DOHH2 (cell line): Measurements from ENCODE around the gene EDARADD.

Source experiments
- H3F3A ChIP-seq: fragments of 200-600 bp; sonication (generic), shearing (Covaris generic); 2 replicates; pipeline ENCODE4 v1.6.0; 2016; ENCODE audit warnings: antibody characterized with exemption, mild to moderate bottlenecking; ENCODE audit not compliant: control insufficient read depth, insufficient read depth
- H3K27ac ChIP-seq: fragments of 200-600 bp; sonication (generic); 2 replicates; pipeline ENCODE4 v1.5.1; 2014; ENCODE audit warnings: low read depth, mild to moderate bottlenecking, low read length, moderate library complexity
- H3K27me3 ChIP-seq: fragments of 200-600 bp; sonication (generic); 2 replicates; pipeline ENCODE4 v1.6.1; 2014; ENCODE audit warnings: mild to moderate bottlenecking, low read length, mixed read lengths; ENCODE audit not compliant: control insufficient read depth
- H3K36me3 ChIP-seq: fragments of 200-600 bp; sonication (generic); 2 replicates; pipeline ENCODE4 v1.6.1; 2014; ENCODE audit warnings: mild to moderate bottlenecking, low read length, moderate library complexity, mixed read lengths; ENCODE audit not compliant: control insufficient read depth
- H3K4me1 ChIP-seq: fragments of 200-600 bp; sonication (generic); 2 replicates; pipeline ENCODE4 v1.6.1; 2014; ENCODE audit warnings: mild to moderate bottlenecking, low read length, mixed read lengths; ENCODE audit not compliant: control insufficient read depth
- H3K4me2 ChIP-seq: fragments of 200-600 bp; sonication (generic); 2 replicates; pipeline ENCODE4 v1.6.0; 2014; ENCODE audit warnings: mild to moderate bottlenecking, low read length, moderate library complexity
- H3K4me3 ChIP-seq: fragments of 200-600 bp; sonication (generic); 2 replicates; pipeline ENCODE4 v1.5.1; 2014; ENCODE audit warnings: mild to moderate bottlenecking, low read length, mixed read lengths
- H3K79me2 ChIP-seq: fragments of 200-600 bp; sonication (generic); 2 replicates; pipeline ENCODE4 v1.6.1; 2014; ENCODE audit warnings: mild to moderate bottlenecking, low read length, mixed read lengths; ENCODE audit not compliant: control insufficient read depth
- H3K9me2 ChIP-seq: fragments of 200-600 bp; sonication (generic); replicated peaks from 2 replicates; pipeline ENCODE4 v1.6.1; 2014; ENCODE audit warnings: mild to moderate bottlenecking, low read length, mixed read lengths; ENCODE audit not compliant: control insufficient read depth
- H3K9me3 ChIP-seq: fragments of 200-600 bp; sonication (generic); 2 replicates; pipeline ENCODE4 v1.6.1; 2014; ENCODE audit warnings: antibody characterized with exemption, low read length, mixed read lengths; ENCODE audit not compliant: control insufficient read depth, insufficient read depth
- H4K20me1 ChIP-seq: fragments of 200-600 bp; sonication (generic); 2 replicates; pipeline ENCODE4 v1.6.0; 2014; ENCODE audit warnings: low read depth, mild to moderate bottlenecking, antibody characterized with exemption, low read length, moderate library complexity; ENCODE audit not compliant: control insufficient read depth, insufficient read depth
- CTCF ChIP-seq: fragments of 200-600 bp; sonication (generic); IDR thresholded peaks from one replicate; pipeline ENCODE4 v1.5.1; 2014; ENCODE audit warnings: antibody characterized with exemption, mild to moderate bottlenecking, low read depth, low read length; ENCODE audit not compliant: poor library complexity, severe bottlenecking
- EZH2phosphoT487 ChIP-seq: fragments of 200-600 bp; sonication (generic); IDR thresholded peaks from 2 replicates; pipeline ENCODE4 v1.6.1; 2017; ENCODE audit warnings: borderline replicate concordance, mild to moderate bottlenecking, antibody characterized with exemption, low read length, moderate library complexity, mixed read lengths

EDARADD gene

DNA sequence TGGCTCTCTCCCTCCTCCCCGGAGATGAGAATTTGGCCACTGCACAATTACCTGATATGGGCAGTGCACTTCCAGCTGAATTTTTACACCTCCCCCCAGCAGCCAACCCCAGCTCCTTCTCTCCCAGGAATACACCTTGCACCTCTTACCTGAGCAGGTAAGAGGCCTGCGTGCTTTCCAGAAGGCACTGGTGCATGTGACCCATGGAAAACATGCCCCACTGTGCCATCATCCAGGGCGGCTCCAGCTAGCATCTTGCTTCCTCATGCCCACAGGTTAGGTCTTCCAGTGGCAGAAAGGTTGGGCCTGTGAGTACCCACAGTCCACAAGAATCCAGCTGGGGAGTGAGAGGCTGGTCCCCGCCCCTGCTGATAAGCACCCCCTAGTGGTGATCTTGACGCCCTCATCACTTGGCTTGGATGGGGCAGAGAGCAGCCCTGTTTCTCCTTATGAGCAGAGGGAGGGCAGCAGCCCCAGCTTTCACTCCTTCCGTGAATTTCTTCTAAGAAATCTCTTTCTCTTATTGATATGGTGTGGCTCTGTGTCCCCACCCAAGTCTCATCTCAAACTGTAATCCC is 57.8 kb downstream of the EDARADD start:
- no peak overlapping the region for H3K4me3 ChIP-seq
- TF ChIP-seq EZH2phosphoT487 (no peak), CTCF (peak; percentile 78)
- no peak overlapping the region for H3K4me2 ChIP-seq
- no peaks in the 10 kb centered on the region for H3K4me1 ChIP-seq
- no peaks in the 10 kb centered on the region for H3K9me3 ChIP-seq
- H3K36me3 ChIP-seq = no peaks in the 10 kb centered on the region
- no peaks in the 10 kb centered on the region for H4K20me1 ChIP-seq
- no peaks in the 10 kb centered on the region for H3K9me2 ChIP-seq
- H3K27me3 ChIP-seq = no peaks in the 10 kb centered on the region; the same call in 1 of the 2 replicates
- H3K79me2 ChIP-seq = no peaks in the 10 kb centered on the region
- no peak overlapping the region for H3K27ac ChIP-seq
- H3F3A ChIP-seq = no peaks in the 10 kb centered on the region

- no peaks in the 10 kb centered on the region for H3K9me2 ChIP-seq
- no peak overlapping the region for H3K4me3 ChIP-seq
- H3F3A ChIP-seq = no peaks in the 10 kb centered on the region
- TF ChIP-seq CTCF (no peak), EZH2phosphoT487 (no peak)
- no peaks in the 10 kb centered on the region for H3K79me2 ChIP-seq
- H3K27me3 ChIP-seq = peaks cover 12% of the 10 kb centered on the region
- H3K27ac ChIP-seq = no peak overlapping the region
- no peaks in the 10 kb centered on the region for H3K9me3 ChIP-seq
- no peaks in the 10 kb centered on the region for H3K36me3 ChIP-seq
- H4K20me1 ChIP-seq = no peaks in the 10 kb centered on the region
- no peak overlapping the region for H3K4me2 ChIP-seq
- no peaks in the 10 kb centered on the region for H3K4me1 ChIP-seq
Observed at GRCh38 chr1:236455243-236455642, 61.2 kb downstream of the EDARADD start.

DNA sequence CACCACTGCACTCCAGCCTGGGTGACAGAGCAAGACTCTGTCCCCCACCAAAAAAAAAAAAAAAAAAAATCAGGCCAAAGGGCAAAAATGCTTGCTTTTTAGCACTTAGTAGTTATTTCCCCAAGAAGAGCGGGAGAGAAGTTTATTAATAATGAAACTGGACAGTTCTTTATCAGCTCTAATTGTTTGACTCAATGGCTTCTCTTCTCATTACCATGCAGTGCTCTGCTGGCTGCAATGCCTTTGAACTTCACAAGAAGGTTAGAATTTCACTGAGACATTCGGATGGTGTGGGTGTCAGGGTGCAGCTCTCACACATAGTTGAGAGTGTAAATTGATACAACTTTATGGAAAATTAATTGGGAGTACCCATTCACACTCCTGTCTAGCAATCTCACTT is 63.7 kb downstream of the EDARADD start:
- no peak overlapping the region for H3K4me3 ChIP-seq
- no peaks in the 10 kb centered on the region for H3K9me3 ChIP-seq
- H3K36me3 ChIP-seq = no peaks in the 10 kb centered on the region
- H4K20me1 ChIP-seq = no peaks in the 10 kb centered on the region
- no peaks in the 10 kb centered on the region for H3K9me2 ChIP-seq
- TF ChIP-seq CTCF (no peak), EZH2phosphoT487 (no peak)
- no peaks in the 10 kb centered on the region for H3F3A ChIP-seq
- peaks cover 25% of the 10 kb centered on the region for H3K27me3 ChIP-seq
- H3K27ac ChIP-seq = no peak overlapping the region
- H3K4me1 ChIP-seq = no peaks in the 10 kb centered on the region
- no peaks in the 10 kb centered on the region for H3K79me2 ChIP-seq
- no peak overlapping the region for H3K4me2 ChIP-seq
